Mesendoderm (in vitro differentiated cells): ENCODE data around the gene MGST2.
"Not testable (repeated sequence)": the region's sequence is repeated elsewhere in the genome, so short reads cannot be mapped to it uniquely, and the experiment has no call there.

Experiments used
- DNase-seq: peaks from one replicate; pipeline ENCODE4 v3.0.0; 2013
- H2AK5ac ChIP-seq: 2 replicates; pipeline ENCODE4 v1.6.1; 2013; ENCODE audit warnings: low read length, inconsistent platforms
- H2BK120ac ChIP-seq: 2 replicates; pipeline ENCODE4 v1.6.1; 2013; ENCODE audit warnings: low read depth, mild to moderate bottlenecking, low read length, moderate library complexity, mixed read lengths
- H2BK15ac ChIP-seq: replicated peaks from 2 replicates; pipeline ENCODE4 v1.6.1; 2013; ENCODE audit warnings: low read depth, mild to moderate bottlenecking, moderate library complexity
- H2BK5ac ChIP-seq: 2 replicates; pipeline ENCODE4 v1.6.1; 2013; ENCODE audit warnings: low read length, inconsistent platforms
- H3K18ac ChIP-seq: 2 replicates; pipeline ENCODE4 v1.6.1; 2013; ENCODE audit warnings: mild to moderate bottlenecking, low read length, mixed read lengths
- H3K23ac ChIP-seq: one replicate; pipeline ENCODE4 v1.6.1; 2013; ENCODE audit warnings: low read length
- H3K27ac ChIP-seq: 2 replicates; pipeline ENCODE4 v1.5.1; 2013; ENCODE audit warnings: low read depth, mild to moderate bottlenecking, inconsistent platforms, low read length, moderate library complexity
- H3K27me3 ChIP-seq: 2 replicates; pipeline ENCODE4 v1.6.1; 2013; ENCODE audit warnings: low read length, control low read depth, mild to moderate bottlenecking, inconsistent platforms; ENCODE audit not compliant: insufficient read depth, poor library complexity
- H3K36me3 ChIP-seq: 2 replicates; pipeline ENCODE4 v1.6.1; 2013; ENCODE audit warnings: low read length, inconsistent platforms; ENCODE audit not compliant: control insufficient read depth, insufficient read depth
- H3K4ac ChIP-seq: one replicate; pipeline ENCODE4 v1.6.1; 2013; ENCODE audit warnings: low read depth, mild to moderate bottlenecking, low read length, moderate library complexity
- H3K4me1 ChIP-seq: 2 replicates; pipeline ENCODE4 v1.6.1; 2013; ENCODE audit warnings: low read depth, low read length, inconsistent platforms; ENCODE audit not compliant: control insufficient read depth
- H3K4me2 ChIP-seq: 2 replicates; pipeline ENCODE4 v1.6.1; 2013; ENCODE audit warnings: low read length
- H3K4me3 ChIP-seq: 2 replicates; pipeline ENCODE4 v1.5.1; 2013; ENCODE audit warnings: mild to moderate bottlenecking, low read length
- H3K56ac ChIP-seq: one replicate; pipeline ENCODE4 v1.6.1; 2013; ENCODE audit warnings: low read length
- H3K79me1 ChIP-seq: 2 replicates; pipeline ENCODE4 v1.6.1; 2013; ENCODE audit warnings: low read length, inconsistent platforms
- H3K79me2 ChIP-seq: 2 replicates; pipeline ENCODE4 v1.6.1; 2013; ENCODE audit warnings: mild to moderate bottlenecking, low read length; ENCODE audit not compliant: control insufficient read depth, insufficient read depth
- H3K9ac ChIP-seq: 2 replicates; pipeline ENCODE4 v1.6.1; 2013; ENCODE audit warnings: low read length, inconsistent platforms
- H4K5ac ChIP-seq: one replicate; pipeline ENCODE4 v1.6.1; 2013; ENCODE audit warnings: low read length
- H4K8ac ChIP-seq: one replicate; pipeline ENCODE4 v1.6.1; 2013; ENCODE audit warnings: low read depth, mild to moderate bottlenecking, control low read depth, low read length, moderate library complexity
- WGBS: extraction: QIAGEN DNeasy Blood & Tissue Kit; methylation state at CpG from one replicate; pipeline ENCODE4 v1.1.7; 2013; ENCODE audit warnings: low lambda C conversion rate, missing lambda C conversion rate; ENCODE audit not compliant: insufficient coverage; ENCODE audit errors: extremely low coverage; 5-methylcytosine and 5-hydroxymethylcytosine counted together

The MGST2 gene

GRCh38 chr4:139638306-139638705, 27.3 kb upstream of the MGST2 start:
- not testable (repeated sequence) for H3K56ac ChIP-seq, H2BK5ac ChIP-seq, H3K27me3 ChIP-seq, H3K9ac ChIP-seq, H3K4me3 ChIP-seq, H3K36me3 ChIP-seq, H3K4me1 ChIP-seq, H3K4me2 ChIP-seq, H2BK15ac ChIP-seq, H4K8ac ChIP-seq, H3K23ac ChIP-seq, H4K5ac ChIP-seq, H3K18ac ChIP-seq, H3K27ac ChIP-seq, H2BK120ac ChIP-seq, H3K79me1 ChIP-seq, H2AK5ac ChIP-seq, DNase-seq, H3K79me2 ChIP-seq, H3K4ac ChIP-seq
- WGBS = no CpG with 5 or more reads among the region's 3 CpGs

- H3K56ac ChIP-seq = no peak overlapping the region
- H4K5ac ChIP-seq = no peak overlapping the region
- no peaks in the 10 kb centered on the region for H3K27me3 ChIP-seq
- no peak overlapping the region for H3K4me2 ChIP-seq
- no peak overlapping the region for H3K27ac ChIP-seq
- H3K9ac ChIP-seq = no peak overlapping the region
- DNase-seq = no peak
- H3K36me3 ChIP-seq = no peaks in the 10 kb centered on the region
- no peak overlapping the region for H3K4me3 ChIP-seq
- no peak overlapping the region for H2BK120ac ChIP-seq
- H2BK15ac ChIP-seq = no peak overlapping the region
- no peak overlapping the region for H4K8ac ChIP-seq
- no peak overlapping the region for H3K23ac ChIP-seq
- H3K4me1 ChIP-seq = no peaks in the 10 kb centered on the region
- no peaks in the 10 kb centered on the region for H3K79me1 ChIP-seq
- no peaks in the 10 kb centered on the region for H3K79me2 ChIP-seq
- WGBS = no CpG with 5 or more reads among the region's 5 CpGs
- H3K4ac ChIP-seq = no peak overlapping the region
- H2BK5ac ChIP-seq = no peak overlapping the region
- no peak overlapping the region for H3K18ac ChIP-seq
- H2AK5ac ChIP-seq = no peak overlapping the region
Measured at GRCh38 chr4:139639654-139640053, 26.0 kb upstream of the MGST2 start.

- H3K4ac ChIP-seq = no peak overlapping the region
- peak; percentile 78 for DNase-seq
- no CpG with 5 or more reads among the region's 2 CpGs for WGBS
- H3K18ac ChIP-seq = no peak overlapping the region
- H3K27me3 ChIP-seq = no peaks in the 10 kb centered on the region
- no peak overlapping the region for H3K4me2 ChIP-seq
- H2BK120ac ChIP-seq = no peak overlapping the region
- H3K27ac ChIP-seq = no peak overlapping the region
- no peaks in the 10 kb centered on the region for H3K79me1 ChIP-seq
- H4K5ac ChIP-seq = no peak overlapping the region
- no peak overlapping the region for H3K4me3 ChIP-seq
- no peak overlapping the region for H4K8ac ChIP-seq
- H3K56ac ChIP-seq = no peak overlapping the region
- H3K23ac ChIP-seq = no peak overlapping the region
- no peak overlapping the region for H2BK15ac ChIP-seq
- H3K9ac ChIP-seq = no peak overlapping the region
- no peak overlapping the region for H2AK5ac ChIP-seq
- no peaks in the 10 kb centered on the region for H3K36me3 ChIP-seq
- no peaks in the 10 kb centered on the region for H3K79me2 ChIP-seq
- H3K4me1 ChIP-seq = no peaks in the 10 kb centered on the region
- no peak overlapping the region for H2BK5ac ChIP-seq
Measured at GRCh38 chr4:139641218-139641617, 24.4 kb upstream of the MGST2 start.

GRCh38 chr4:139642364-139642763, 23.3 kb upstream of the MGST2 start:
- no peak overlapping the region for H3K4me2 ChIP-seq
- H2BK5ac ChIP-seq = no peak overlapping the region
- DNase-seq = no peak
- H2BK15ac ChIP-seq = no peak overlapping the region
- no peaks in the 10 kb centered on the region for H3K79me2 ChIP-seq
- H2BK120ac ChIP-seq = no peak overlapping the region
- H3K4me1 ChIP-seq = no peaks in the 10 kb centered on the region
- no peak overlapping the region for H3K56ac ChIP-seq
- H2AK5ac ChIP-seq = no peak overlapping the region
- H3K4me3 ChIP-seq = no peak overlapping the region
- no peaks in the 10 kb centered on the region for H3K27me3 ChIP-seq
- no peak overlapping the region for H4K8ac ChIP-seq
- H4K5ac ChIP-seq = no peak overlapping the region
- no CpG with 5 or more reads among the region's 2 CpGs for WGBS
- no peak overlapping the region for H3K27ac ChIP-seq
- H3K18ac ChIP-seq = no peak overlapping the region
- no peaks in the 10 kb centered on the region for H3K79me1 ChIP-seq
- H3K36me3 ChIP-seq = no peaks in the 10 kb centered on the region
- no peak overlapping the region for H3K4ac ChIP-seq
- no peak overlapping the region for H3K23ac ChIP-seq
- H3K9ac ChIP-seq = no peak overlapping the region

- Histone ChIP-seq H3K56ac (no peak overlapping the region), H3K79me2 (no peaks in the 10 kb centered on the region), H4K5ac (no peak overlapping the region), H4K8ac (no peak overlapping the region), H3K4me3 (no peak overlapping the region), H2BK15ac (no peak overlapping the region), H3K9ac (no peak overlapping the region), H2BK120ac (no peak overlapping the region), H3K23ac (no peak overlapping the region), H3K4me1 (no peaks in the 10 kb centered on the region), H3K79me1 (no peaks in the 10 kb centered on the region), H2AK5ac (no peak overlapping the region), H2BK5ac (no peak overlapping the region), H3K27me3 (no peaks in the 10 kb centered on the region), H3K27ac (no peak overlapping the region), H3K4me2 (no peak overlapping the region), H3K18ac (no peak overlapping the region), H3K4ac (no peak overlapping the region), H3K36me3 (no peaks in the 10 kb centered on the region)
- no peak for DNase-seq
- WGBS = no CpG with 5 or more reads among the region's 11 CpGs
Measured at GRCh38 chr4:139643042-139643895, 22.4 kb upstream of the MGST2 start.

- no peak overlapping the region for H3K56ac ChIP-seq
Measured at GRCh38 chr4:139645458-139645857, 20.2 kb upstream of the MGST2 start.

More at GRCh38 chr4:139645458-139645857, 20.2 kb upstream of the MGST2 start:
- no peak for DNase-seq
- Histone ChIP-seq H2AK5ac (no peak overlapping the region), H3K4ac (no peak overlapping the region), H3K79me1 (no peaks in the 10 kb centered on the region), H3K36me3 (no peaks in the 10 kb centered on the region), H3K27ac (no peak overlapping the region), H4K5ac (no peak overlapping the region), H3K23ac (no peak overlapping the region), H3K4me3 (no peak overlapping the region), H3K18ac (no peak overlapping the region), H3K9ac (no peak overlapping the region), H4K8ac (no peak overlapping the region), H3K27me3 (no peaks in the 10 kb centered on the region), H3K4me2 (no peak overlapping the region), H3K79me2 (no peaks in the 10 kb centered on the region), H2BK120ac (no peak overlapping the region), H3K4me1 (no peaks in the 10 kb centered on the region), H2BK15ac (no peak overlapping the region), H2BK5ac (no peak overlapping the region)
- no CpG with 5 or more reads among the region's 6 CpGs for WGBS
